Measurements from ENCODE around the gene STK25. TPM values are rescaled to one million over a fixed set of nuclear protein-coding genes. Genes with fewer than 3 reads are reported as not detected.

The STK25 gene
- polyA plus RNA-seq, 2 of the 4 experiments (the other 2 are of a cell fraction) = 101 to 138 TPM

GRCh38 chr2:241508240-241509154 lies at the start of gene STK25 (continued):
- TF ChIP-seq HMGXB4 (CRISPR knock-in tag; IDR thresholded peaks at IDR 0.05; ENCODE audit: borderline replicate concordance) = peak; percentile 94
- TF ChIP-seq PBX3 (IDR thresholded peaks at IDR 0.05) = no peak; the same call in 1 of the 2 replicates
- TF ChIP-seq MAX (IDR thresholded peaks at IDR 0.05) = peak; percentile 100
- no peak for TF ChIP-seq SREBF2 (IDR thresholded peaks at IDR 0.05)
- no peak for TF ChIP-seq CEBPB (IDR thresholded peaks at IDR 0.05)
- peak; percentile 88 for TF ChIP-seq TFCP2L1 (CRISPR knock-in tag; IDR thresholded peaks at IDR 0.05)
- TF ChIP-seq TP53 (CRISPR knock-in tag; IDR thresholded peaks at IDR 0.05) = peak; percentile 97
- TF ChIP-seq NR3C1 (IDR thresholded peaks at IDR 0.05) = no peak
- TF ChIP-seq EP300 (IDR thresholded peaks at IDR 0.05) = no peak
- TF ChIP-seq MYC (IDR thresholded peaks at IDR 0.05; ENCODE audit: borderline replicate concordance, low read length) = peak; percentile 90; the same call in 1 of the 2 replicates
- peak in 1 of 2 experiments; percentile 85; a peak in 3 of 5 replicates for TF ChIP-seq JUN (IDR thresholded peaks at IDR 0.05)
- peak; percentile 57 for TF ChIP-seq CHD2 (IDR thresholded peaks at IDR 0.05; ENCODE audit: low read length, partially characterized antibody)
- no peak for TF ChIP-seq ZNF302 (CRISPR knock-in tag; IDR thresholded peaks at IDR 0.05)
- TF ChIP-seq CTCF (IDR thresholded peaks at IDR 0.05) = no peak
- TF ChIP-seq GATA3 (IDR thresholded peaks at IDR 0.05; ENCODE audit: borderline replicate concordance) = no peak
- TF ChIP-seq MAZ (IDR thresholded peaks at IDR 0.05; ENCODE audit: borderline replicate concordance, low read depth, low read length) = no peak
- peak; percentile 93 for TF ChIP-seq HDAC2 (IDR thresholded peaks at IDR 0.05)
- peak; percentile 98 for TF ChIP-seq ATOH8 (CRISPR knock-in tag; IDR thresholded peaks at IDR 0.05; ENCODE audit: low read depth)
- peak; percentile 99 for TF ChIP-seq HOXB13 (CRISPR knock-in tag; IDR thresholded peaks at IDR 0.05; ENCODE audit: low read depth)
- TF ChIP-seq KDM1A (IDR thresholded peaks at IDR 0.05; ENCODE audit: low read depth) = no peak
- TF ChIP-seq HOXB5 (CRISPR knock-in tag; IDR thresholded peaks at IDR 0.05) = peak; percentile 97
- TF ChIP-seq NFE2L2 (conservative IDR thresholded peaks at IDR 0.05; ENCODE audit: low read length) = no peak
- TF ChIP-seq FOSB (CRISPR knock-in tag; IDR thresholded peaks at IDR 0.05) = no peak
- TF ChIP-seq RCOR1 (IDR thresholded peaks at IDR 0.05; ENCODE audit: low read depth, low read length) = no peak
- TF ChIP-seq FOXS1 (CRISPR knock-in tag; IDR thresholded peaks at IDR 0.05) = no peak
- no peak for TF ChIP-seq KDM5A (IDR thresholded peaks at IDR 0.05)
- TF ChIP-seq BHLHE40 (IDR thresholded peaks at IDR 0.05; ENCODE audit: low read depth, low read length) = no peak

Measured in A549 (cell line).